A549 (cell line): ENCODE data around the gene RABGEF1. TPM values are rescaled to one million over a fixed set of nuclear protein-coding genes. Genes with fewer than 3 reads are reported as not detected.
"Not testable (repeated sequence)": the region's sequence is repeated elsewhere in the genome, so short reads cannot be mapped to it uniquely, and the experiment has no call there.

Experiments
- ATAC-seq, 2 experiments: fragments of 200-7000 bp in 1 of 2; fragments of >200 bp in 1 of 2; cut with Nextera tagmentation in 1 of 2; cut with Tn5 transposase in 1 of 2; 3 replicates each; pipeline versions ENCODE4 v1.8.0 to v1.9.1; 2018 to 2020; ENCODE audit warnings: mild to moderate bottlenecking in 1 of 2, moderate library complexity in 1 of 2
- CTCF ChIA-PET: fragments of 300-600 bp; sonication (Branson Sonifier 250); formaldehyde crosslinking; extraction: SDS; loops from one replicate; lab custom pipeline; 2021; ENCODE audit warnings: antibody characterized with exemption, inconsistent platforms; lab: Yijun Ruan, JAX
- POLR2A ChIA-PET: fragments of 350-600 bp; formaldehyde crosslinking; extraction: SDS; loops from one replicate; lab custom pipeline; 2021; ENCODE audit warnings: antibody characterized with exemption, inconsistent platforms; lab: Yijun Ruan, JAX
- DNase-seq, 2 experiments: peaks; one replicate each; pipeline versions ENCODE4 v3.0.0 to v3.0.0-alpha.2; 2011 to 2016; ENCODE audit warnings: low read depth in 1 of 2, low spot score in 1 of 2
- FAIRE-seq: peaks from 2 replicates; lab custom pipeline; 2011; peaks lifted over from hg19 to GRCh38; lab: Jason Lieb, UNC
- H3K27ac ChIP-seq, 2 experiments: fragments of >200 bp; sonication (Bioruptor Twin); formaldehyde crosslinking; 3 replicates each; pipeline ENCODE4 v1.5.1; 2016 to 2017
- H3K4me1 ChIP-seq: fragments of >200 bp; sonication (Bioruptor Twin); formaldehyde crosslinking; 3 replicates; pipeline ENCODE4 v1.6.1; 2016
- H3K4me2 ChIP-seq: fragments of >200 bp; sonication (Bioruptor Twin); formaldehyde crosslinking; 3 replicates; pipeline ENCODE4 v1.6.1; 2016
- H3K4me3 ChIP-seq: fragments of >200 bp; sonication (Bioruptor Twin); formaldehyde crosslinking; 3 replicates; pipeline ENCODE4 v1.5.1; 2016
- H3K9me3 ChIP-seq: fragments of >200 bp; sonication (Bioruptor Twin); formaldehyde crosslinking; 3 replicates; pipeline ENCODE4 v1.6.1; 2016
- BHLHE40 ChIP-seq: IDR thresholded peaks from 2 replicates; pipeline ENCODE4 v1.6.1; 2012; ENCODE audit warnings: low read depth, low read length, inconsistent platforms
- CHD2 ChIP-seq: fragments of 150-350 bp; IDR thresholded peaks from 2 replicates; pipeline ENCODE4 v1.6.1; 2014; ENCODE audit warnings: low read length; ENCODE audit not compliant: partially characterized antibody
- CHD4 ChIP-seq: fragments of 200-600 bp; sonication (generic); IDR thresholded peaks from 2 replicates; pipeline ENCODE4 v1.6.1; 2016; ENCODE audit warnings: antibody characterized with exemption, mild to moderate bottlenecking, borderline replicate concordance
- EHF ChIP-seq: fragments of 250-450 bp; sonication (Bioruptor Pico); IDR thresholded peaks from 2 replicates; pipeline ENCODE4 v1.5.0; 2020; ENCODE audit warnings: mild to moderate bottlenecking
- EHMT2 ChIP-seq: fragments of 200-600 bp; sonication (generic); IDR thresholded peaks from 2 replicates; pipeline ENCODE4 v1.6.1; 2016; ENCODE audit warnings: antibody characterized with exemption, low read depth, mild to moderate bottlenecking, moderate library complexity
- HDAC2 ChIP-seq: fragments of 200-600 bp; sonication (generic); IDR thresholded peaks from 2 replicates; pipeline ENCODE4 v1.6.1; 2016
- HOXB5 ChIP-seq: fragments of 250-450 bp; sonication (Bioruptor Pico); IDR thresholded peaks from 2 replicates; pipeline ENCODE4 v1.5.0; 2020; ENCODE audit warnings: mild to moderate bottlenecking, moderate library complexity
- MAZ ChIP-seq: fragments of 150-350 bp; IDR thresholded peaks from 2 replicates; pipeline ENCODE4 v1.6.1; 2014; ENCODE audit warnings: antibody characterized with exemption, low read depth, low read length, borderline replicate concordance
- NFE2L2 ChIP-seq: fragments of 150-350 bp; conservative IDR thresholded peaks from 2 replicates; pipeline ENCODE4 v1.6.1; 2014; ENCODE audit warnings: low read length
- NPAS2 ChIP-seq: fragments of 250-450 bp; sonication (Bioruptor Pico); IDR thresholded peaks from 2 replicates; pipeline ENCODE4 v1.8.0; 2022; ENCODE audit warnings: mild to moderate bottlenecking, moderate library complexity, borderline replicate concordance
- POLR2A ChIP-seq: IDR thresholded peaks from 2 replicates; pipeline ENCODE4 v1.6.1; 2012; ENCODE audit warnings: mild to moderate bottlenecking, low read length
- RFX5 ChIP-seq: fragments of 450-650 bp; IDR thresholded peaks from 2 replicates; pipeline ENCODE4 v1.7.1; 2014; ENCODE audit warnings: antibody characterized with exemption, mild to moderate bottlenecking, moderate library complexity
- RNF2 ChIP-seq: fragments of 200-600 bp; sonication (generic); IDR thresholded peaks from 2 replicates; pipeline ENCODE4 v1.6.1; 2016; ENCODE audit warnings: low read depth, mild to moderate bottlenecking, antibody characterized with exemption, moderate library complexity, borderline replicate concordance
- TP53 ChIP-seq: fragments of 250-450 bp; sonication (Bioruptor Pico); IDR thresholded peaks from 2 replicates; pipeline ENCODE4 v1.5.0; 2021; ENCODE audit warnings: mild to moderate bottlenecking, moderate library complexity
- ZC3H11A ChIP-seq: fragments of 450-650 bp; IDR thresholded peaks from 2 replicates; pipeline ENCODE4 v1.6.1; 2014; ENCODE audit warnings: antibody characterized with exemption, mild to moderate bottlenecking
- ZNF302 ChIP-seq: fragments of 250-450 bp; sonication (Bioruptor Pico); IDR thresholded peaks from 2 replicates; pipeline ENCODE4 v1.9.0; 2021; ENCODE audit warnings: inconsistent platforms, mild to moderate bottlenecking, moderate library complexity
- ZSCAN20 ChIP-seq: fragments of 250-450 bp; sonication (Bioruptor Pico); IDR thresholded peaks from 2 replicates; pipeline ENCODE4 v1.8.0; 2022; ENCODE audit warnings: mild to moderate bottlenecking, moderate library complexity
- WGBS: methylation state at CpG from one replicate; pipeline ENCODE4 v1.1.6; 2017; ENCODE audit errors: missing lambda C conversion rate; 5-methylcytosine and 5-hydroxymethylcytosine counted together
- polyA plus RNA-seq, 4 experiments: library from polyadenylated mRNA; depleted of rRNA in 3 of 4; stranded (reverse); fragments of >200 nt; fragmentation: RNase III in 1 of 4; extraction: RNeasy Plus Mini Kit Qiagen cat#74134 plus additional on column Dnase treatment in 1 of 4; gene quantifications; 2 replicates in 3 of 4; 3 replicates in 1 of 4; pipeline ENCODE4 v1.2.3, GENCODE V29; 2011 to 2017
- TF ChIP-seq, protein P1 (sequence below): fragments of 200-600 bp; sonication (generic); IDR thresholded peaks from 2 replicates; pipeline ENCODE4 v1.6.1; 2016; ENCODE audit warnings: antibody characterized with exemption, mild to moderate bottlenecking, moderate library complexity
- TF ChIP-seq, protein P2 (sequence below): IDR thresholded peaks from 2 replicates; pipeline ENCODE4 v1.6.1; 2012; ENCODE audit warnings: low read depth, borderline replicate concordance

The RABGEF1 gene
- polyA plus RNA-seq, 2 of the 4 experiments (the other 2 are of a cell fraction), result 16.2 to 22.6 TPM

DNA sequence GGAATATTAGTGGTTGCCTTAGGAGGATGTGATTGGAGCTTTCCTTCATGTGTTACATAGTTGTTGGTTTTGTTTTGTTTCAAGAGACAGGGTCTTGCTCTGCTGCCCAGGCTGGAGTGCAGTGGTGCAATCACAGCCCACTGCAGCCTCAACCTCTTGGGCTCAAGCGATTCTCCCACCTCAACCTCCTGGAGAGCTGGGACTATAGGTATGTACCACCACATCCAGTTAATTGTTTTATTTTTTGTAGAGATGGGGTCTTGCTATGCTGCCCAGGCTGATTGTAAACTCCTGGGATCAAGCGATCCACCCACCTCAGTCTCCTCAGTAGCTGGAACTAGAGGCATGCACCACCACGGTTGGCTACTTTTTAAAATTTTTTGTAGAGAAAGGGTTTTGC, 86.1 kb downstream of the RABGEF1 start:
- FAIRE-seq (no peak), DNase-seq (no peak), ATAC-seq (no peak)
- Histone ChIP-seq H3K27ac (no peak overlapping the region), H3K9me3 (no peaks in the 10 kb centered on the region; the same call in 2 of the 3 replicates), H3K4me2 (no peak overlapping the region), H3K4me3 (no peak overlapping the region), H3K4me1 (no peaks in the 10 kb centered on the region)
- TF ChIP-seq, protein P1, sequence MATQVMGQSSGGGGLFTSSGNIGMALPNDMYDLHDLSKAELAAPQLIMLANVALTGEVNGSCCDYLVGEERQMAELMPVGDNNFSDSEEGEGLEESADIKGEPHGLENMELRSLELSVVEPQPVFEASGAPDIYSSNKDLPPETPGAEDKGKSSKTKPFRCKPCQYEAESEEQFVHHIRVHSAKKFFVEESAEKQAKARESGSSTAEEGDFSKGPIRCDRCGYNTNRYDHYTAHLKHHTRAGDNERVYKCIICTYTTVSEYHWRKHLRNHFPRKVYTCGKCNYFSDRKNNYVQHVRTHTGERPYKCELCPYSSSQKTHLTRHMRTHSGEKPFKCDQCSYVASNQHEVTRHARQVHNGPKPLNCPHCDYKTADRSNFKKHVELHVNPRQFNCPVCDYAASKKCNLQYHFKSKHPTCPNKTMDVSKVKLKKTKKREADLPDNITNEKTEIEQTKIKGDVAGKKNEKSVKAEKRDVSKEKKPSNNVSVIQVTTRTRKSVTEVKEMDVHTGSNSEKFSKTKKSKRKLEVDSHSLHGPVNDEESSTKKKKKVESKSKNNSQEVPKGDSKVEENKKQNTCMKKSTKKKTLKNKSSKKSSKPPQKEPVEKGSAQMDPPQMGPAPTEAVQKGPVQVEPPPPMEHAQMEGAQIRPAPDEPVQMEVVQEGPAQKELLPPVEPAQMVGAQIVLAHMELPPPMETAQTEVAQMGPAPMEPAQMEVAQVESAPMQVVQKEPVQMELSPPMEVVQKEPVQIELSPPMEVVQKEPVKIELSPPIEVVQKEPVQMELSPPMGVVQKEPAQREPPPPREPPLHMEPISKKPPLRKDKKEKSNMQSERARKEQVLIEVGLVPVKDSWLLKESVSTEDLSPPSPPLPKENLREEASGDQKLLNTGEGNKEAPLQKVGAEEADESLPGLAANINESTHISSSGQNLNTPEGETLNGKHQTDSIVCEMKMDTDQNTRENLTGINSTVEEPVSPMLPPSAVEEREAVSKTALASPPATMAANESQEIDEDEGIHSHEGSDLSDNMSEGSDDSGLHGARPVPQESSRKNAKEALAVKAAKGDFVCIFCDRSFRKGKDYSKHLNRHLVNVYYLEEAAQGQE, result no peak
- TF ChIP-seq ZNF302, result no peak
- no peak for TF ChIP-seq CHD2
- no peak for TF ChIP-seq CHD4
- no peak for TF ChIP-seq ZC3H11A
- TF ChIP-seq NPAS2 (CRISPR knock-in tag), result no peak
- no peak for TF ChIP-seq HOXB5 (CRISPR knock-in tag)
- ChIA-PET CTCF (interaction anchor here (0.8 kb wide), 1 partner anchor 171 kb away, joined by 5 read pairs; no protein-coding TSS in a partner anchor), POLR2A (interaction anchor here (2.3 kb wide), 1 partner anchor 18 kb away, joined by 8 read pairs; no protein-coding TSS in a partner anchor)
- 79% methylated on average over 3 of the region's 3 CpGs for WGBS

DNA sequence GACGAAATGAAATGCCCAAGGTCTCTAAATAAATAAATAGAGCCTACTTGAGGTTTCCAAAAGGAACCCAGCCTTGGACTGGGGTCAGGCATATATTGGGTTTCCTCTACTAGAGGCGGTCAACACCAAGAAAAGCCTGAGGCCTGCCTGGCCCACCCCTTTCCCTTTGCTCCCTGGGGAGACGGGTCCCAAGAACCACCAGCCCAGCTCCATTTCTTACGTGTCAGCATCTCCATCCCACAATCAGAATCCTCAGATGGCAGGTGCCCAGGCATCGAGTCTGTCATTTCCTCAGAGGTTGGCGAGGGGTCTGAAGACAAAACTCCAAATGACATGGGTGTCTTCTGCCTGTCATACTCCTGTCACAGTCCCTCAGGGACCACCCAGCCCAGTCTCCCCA, 90.4 kb downstream of the RABGEF1 start:
- H3K4me1 ChIP-seq, ATAC-seq, H3K27ac ChIP-seq, H3K4me3 ChIP-seq, H3K4me2 ChIP-seq, H3K9me3 ChIP-seq, DNase-seq, FAIRE-seq, POLR2A ChIA-PET, CTCF ChIA-PET: not testable (repeated sequence)
- WGBS, result 67% methylated on average over 6 of the region's 6 CpGs

DNA sequence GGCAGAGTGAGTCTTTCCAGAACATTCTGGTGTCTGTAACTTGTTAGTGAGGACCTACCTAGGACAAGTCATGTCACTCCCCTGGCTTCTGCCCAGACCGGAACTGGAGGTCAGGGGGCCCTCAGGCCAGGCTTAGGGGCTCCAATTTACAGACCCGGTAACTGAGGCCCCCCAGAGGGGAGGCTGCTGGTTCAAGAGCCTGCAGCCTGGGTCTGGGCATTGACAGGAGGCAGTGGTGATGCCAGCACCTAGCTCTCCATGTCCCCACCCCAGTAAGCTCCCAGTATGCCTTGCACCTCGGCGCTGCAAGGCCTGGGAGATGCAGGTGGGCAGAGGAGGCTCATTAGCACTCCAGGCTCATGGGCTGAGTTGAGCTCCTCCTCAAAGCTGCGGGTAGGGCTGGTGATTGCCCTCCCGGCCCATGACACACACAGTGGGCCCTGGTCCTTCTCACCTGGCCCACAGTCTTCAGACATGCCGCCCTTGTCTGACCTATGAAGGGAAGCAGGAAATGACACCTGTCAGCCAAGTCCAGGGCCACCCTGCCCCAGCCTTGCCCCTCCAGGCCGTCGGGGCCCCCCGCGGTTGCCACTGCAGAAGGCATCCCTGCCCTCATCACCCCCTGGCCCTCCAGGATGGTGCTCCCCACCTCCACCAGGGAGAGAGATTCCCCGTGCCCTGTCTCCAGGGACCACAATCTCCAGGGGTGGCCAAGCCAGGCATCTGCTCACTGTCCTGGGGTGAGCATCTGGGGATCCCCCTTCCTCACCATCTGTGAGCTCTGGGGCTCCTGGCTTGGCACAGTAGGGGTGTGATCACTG, 92.2 kb downstream of the RABGEF1 start:
- Histone ChIP-seq H3K4me1 (no peaks in the 10 kb centered on the region), H3K9me3 (peaks cover 11% of the 10 kb centered on the region; the same call in 1 of the 3 replicates), H3K4me3 (no peak overlapping the region), H3K27ac (no peak overlapping the region), H3K4me2 (no peak overlapping the region)
- ATAC-seq, result peak in 1 of 2 experiments; percentile 40; a peak in 1 of 6 replicates
- no peak for DNase-seq
- ChIA-PET CTCF (no interaction called here), POLR2A (no interaction called here)
- TF ChIP-seq RNF2, result no peak
- TF ChIP-seq, protein P2, sequence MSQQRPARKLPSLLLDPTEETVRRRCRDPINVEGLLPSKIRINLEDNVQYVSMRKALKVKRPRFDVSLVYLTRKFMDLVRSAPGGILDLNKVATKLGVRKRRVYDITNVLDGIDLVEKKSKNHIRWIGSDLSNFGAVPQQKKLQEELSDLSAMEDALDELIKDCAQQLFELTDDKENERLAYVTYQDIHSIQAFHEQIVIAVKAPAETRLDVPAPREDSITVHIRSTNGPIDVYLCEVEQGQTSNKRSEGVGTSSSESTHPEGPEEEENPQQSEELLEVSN, result no peak
- TF ChIP-seq TP53 (CRISPR knock-in tag), result no peak
- TF ChIP-seq MAZ, result no peak
- TF ChIP-seq HDAC2, result no peak
- no peak for TF ChIP-seq BHLHE40
- no peak for TF ChIP-seq POLR2A
- TF ChIP-seq RFX5, result no peak
- TF ChIP-seq NFE2L2, result no peak
- no peak for TF ChIP-seq ZSCAN20 (CRISPR knock-in tag)
- no peak for TF ChIP-seq EHMT2
- TF ChIP-seq EHF (CRISPR knock-in tag), result no peak
- FAIRE-seq, result no peak
- 96% methylated on average over 4 of the region's 12 CpGs for WGBS
